Naive B cell (primary cell): Measurements from ENCODE around the gene CCDC126. TPM values are rescaled to one million over a fixed set of nuclear protein-coding genes. Genes with fewer than 3 reads are reported as not detected.

Experiments
- ATAC-seq, 2 donors: fragments of 150-1000 bp; cut with Tn5 transposase; 2 replicates each; pipeline ENCODE4 v1.10.0; 2021; ENCODE audit warnings: low read depth in 2 of 2, mild to moderate bottlenecking in 2 of 2, moderate library complexity in 2 of 2
- DNase-seq: peaks from one replicate; pipeline ENCODE4 v3.0.0; 2022
- H3K27ac Mint-ChIP-seq, 6 donors: one replicate each; pipeline ENCODE4 v1.8.0; 2020 to 2022; ENCODE audit warnings: mild to moderate bottlenecking in 6 of 6, mixed read lengths in 6 of 6, moderate library complexity in 5 of 6, inconsistent platforms in 2 of 6
- H3K27me3 Mint-ChIP-seq, 3 donors: one replicate each; pipeline ENCODE4 v1.8.0; 2021 to 2022; ENCODE audit warnings: mixed read lengths in 3 of 3, mild to moderate bottlenecking in 1 of 3
- H3K36me3 Mint-ChIP-seq, 2 donors: one replicate each; pipeline ENCODE4 v1.8.0; 2020 to 2022; ENCODE audit warnings: mixed read lengths in 2 of 2, inconsistent platforms in 1 of 2, mild to moderate bottlenecking in 1 of 2
- H3K4me1 Mint-ChIP-seq, 3 donors: one replicate each; pipeline ENCODE4 v1.8.0; 2020 to 2022; ENCODE audit warnings: mixed read lengths in 3 of 3, inconsistent platforms in 1 of 3, mild to moderate bottlenecking in 1 of 3, moderate library complexity in 1 of 3
- H3K4me3 Mint-ChIP-seq, 8 donors: one replicate each; pipeline ENCODE4 v1.8.0; 2020 to 2022; ENCODE audit warnings: mild to moderate bottlenecking in 8 of 8, mixed read lengths in 8 of 8, moderate library complexity in 8 of 8, inconsistent platforms in 2 of 8
- H3K9me3 Mint-ChIP-seq, 7 donors: one replicate each; pipeline ENCODE4 v1.8.0; 2020 to 2022; ENCODE audit warnings: mixed read lengths in 7 of 7, mild to moderate bottlenecking in 5 of 7, inconsistent platforms in 2 of 7, moderate library complexity in 1 of 7
- polyA plus RNA-seq, 6 donors: library from polyadenylated mRNA; unstranded; fragments of 300-500 nt; fragmentation: Illumina TruSeq; gene quantifications; one replicate each; pipeline ENCODE4 v1.2.3, GENCODE V29; 2021; ENCODE audit warnings: low read depth in 6 of 6

CCDC126 gene
- polyA plus RNA-seq, 6 donors from 2014 or later = 10.3 to 25.5 (median 16.1) TPM

DNA sequence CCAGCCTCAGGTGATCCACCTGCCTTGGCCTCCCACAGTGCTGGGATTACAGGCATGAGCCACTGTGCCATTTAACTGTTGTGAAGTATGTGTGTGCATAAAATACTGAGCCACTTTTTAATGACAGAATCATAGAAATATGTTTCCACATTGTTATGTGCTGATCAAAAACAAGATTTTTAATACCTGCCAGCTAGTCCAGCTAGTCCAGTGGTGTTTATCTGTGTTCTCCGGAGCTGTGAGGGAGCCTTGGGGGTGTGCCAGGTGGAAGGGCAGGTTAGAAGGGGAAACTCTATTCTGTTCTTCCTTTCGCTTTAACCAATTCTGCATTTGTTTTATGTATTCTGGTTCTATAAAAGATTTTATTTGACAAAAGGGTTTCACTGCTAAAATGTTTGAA lies 89.8 kb downstream of the CCDC126 start:
- H3K36me3 Mint-ChIP-seq = peaks cover 0 to 13% of the 10 kb centered on the region in 2 donors
- H3K9me3 Mint-ChIP-seq = no peaks in the 10 kb centered on the region
- H3K27ac Mint-ChIP-seq = peak overlapping the region in 1 of 6 donors; percentile 54
- H3K4me3 Mint-ChIP-seq = no peak overlapping the region
- no peak for DNase-seq
- no peaks in the 10 kb centered on the region for H3K4me1 Mint-ChIP-seq
- H3K27me3 Mint-ChIP-seq = no peaks in the 10 kb centered on the region
- no peak for ATAC-seq

DNA sequence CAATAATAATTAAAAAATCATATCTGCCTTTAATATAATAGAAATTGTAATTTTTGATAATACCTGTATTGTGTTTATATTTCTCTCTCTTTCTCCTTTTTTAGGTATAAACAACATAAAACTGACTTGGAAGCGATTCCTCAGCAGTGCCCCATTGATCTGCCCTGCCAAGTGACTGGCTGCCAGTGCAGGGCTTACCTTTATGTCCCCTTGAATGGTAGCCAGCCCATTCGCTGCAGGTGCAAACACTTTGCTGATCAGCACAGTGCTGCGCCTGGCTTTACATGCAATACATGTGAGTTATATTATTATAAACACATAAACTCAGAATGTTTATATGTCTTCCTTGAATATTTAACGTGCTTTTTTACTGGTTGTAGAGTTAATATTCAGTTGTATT lies 92.0 kb downstream of the CCDC126 start:
- Mint-ChIP-seq H3K36me3 (peaks cover 0 to 13% of the 10 kb centered on the region in 2 donors), H3K9me3 (peaks cover 0 to 2% (median 0%) of the 10 kb centered on the region in 7 donors), H3K4me1 (no peaks in the 10 kb centered on the region), H3K27me3 (no peaks in the 10 kb centered on the region), H3K27ac (no peak overlapping the region), H3K4me3 (no peak overlapping the region)
- ATAC-seq (no peak), DNase-seq (no peak)

DNA sequence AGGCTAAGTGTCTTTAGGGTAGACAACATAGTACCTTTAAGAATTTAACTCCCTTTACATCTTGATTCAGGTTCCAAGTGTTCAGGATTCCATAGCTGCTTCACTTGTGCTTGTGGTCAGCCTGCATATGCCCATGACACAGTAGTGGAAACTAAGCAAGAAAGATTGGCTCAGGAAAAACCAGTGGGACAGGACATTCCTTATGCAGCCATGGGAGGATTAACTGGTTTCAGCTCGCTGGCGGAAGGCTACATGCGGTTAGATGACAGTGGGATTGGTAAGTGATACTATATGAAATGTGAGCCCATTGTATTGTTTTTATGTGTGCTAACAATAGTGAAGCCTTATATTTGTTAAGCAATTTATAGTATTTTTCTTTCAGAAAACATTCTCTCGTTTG lies 94.1 kb downstream of the CCDC126 start:
- Mint-ChIP-seq H3K9me3 (peaks cover 0 to 2% (median 0%) of the 10 kb centered on the region in 7 donors), H3K4me1 (peaks cover 0 to under 1% (median 0%) of the 10 kb centered on the region in 3 donors), H3K27ac (peak overlapping the region in 2 of 6 donors; percentile 16 to 81), H3K4me3 (no peak overlapping the region), H3K27me3 (no peaks in the 10 kb centered on the region), H3K36me3 (peaks cover 0 to 13% of the 10 kb centered on the region in 2 donors)
- ATAC-seq (no peak), DNase-seq (no peak)

DNA sequence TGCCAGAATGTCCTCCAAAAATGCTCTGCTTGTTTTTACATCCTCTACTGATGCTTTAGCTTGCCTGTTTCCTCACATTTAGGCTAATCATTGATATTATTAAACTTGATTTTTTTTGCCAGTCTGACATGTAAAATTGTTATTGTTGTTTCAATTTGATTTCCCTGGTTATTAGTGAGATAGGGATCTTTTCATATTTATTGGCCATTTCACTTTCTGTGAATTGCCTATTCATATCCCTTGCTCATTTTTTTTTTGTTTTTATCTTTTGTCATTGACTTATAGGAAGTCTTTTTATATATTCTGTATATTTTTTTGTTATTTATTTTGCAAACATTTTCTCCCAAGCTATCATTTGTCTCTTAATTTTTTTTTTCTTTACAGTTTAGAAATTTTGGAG lies 96.0 kb downstream of the CCDC126 start:
- peaks cover 0 to 2% (median 0%) of the 10 kb centered on the region in 7 donors for H3K9me3 Mint-ChIP-seq
- peaks cover 0 to 10% (median 3%) of the 10 kb centered on the region in 3 donors for H3K4me1 Mint-ChIP-seq
- ATAC-seq = no peak
- DNase-seq = no peak
- H3K27me3 Mint-ChIP-seq = no peaks in the 10 kb centered on the region
- H3K27ac Mint-ChIP-seq = no peak overlapping the region
- no peak overlapping the region for H3K4me3 Mint-ChIP-seq
- H3K36me3 Mint-ChIP-seq = peaks cover 0 to 13% of the 10 kb centered on the region in 2 donors

Other genes starting within 250 kb of the CCDC126 start
- 1 to 10 TPM in 2 of 6 donors, under 1 TPM in 3, not detected in 1; 0.35 to 1.8 (median 0.75) TPM for gene IGF2BP3, start 126.9 kb upstream of the CCDC126 start, polyA plus RNA-seq
- gene TRA2A, start 65.4 kb upstream of the CCDC126 start, polyA plus RNA-seq = 10 to 100 TPM; 47.2 to 82.3 (median 55.9) TPM
- 1 to 10 TPM; 2.1 to 4.8 (median 3.3) TPM for gene FAM221A, start 82.8 kb downstream of the CCDC126 start, polyA plus RNA-seq
- gene STK31, start 112.8 kb downstream of the CCDC126 start, polyA plus RNA-seq = under 1 TPM in 1 of 6 donors, not detected in 5; 0.06 TPM